MG63 (cell line): Measurements from ENCODE around the gene ASS1. TPM values are rescaled to one million over a fixed set of nuclear protein-coding genes. Genes with fewer than 3 reads are reported as not detected.

Experiments
- DNase-seq: peaks from one replicate; pipeline ENCODE4 v3.0.0-alpha.2; 2020
- H3K27me3 ChIP-seq: fragments of 250-450 bp; sonication (Bioruptor Pico); 2 replicates; pipeline ENCODE4 v1.5.1; 2020; ENCODE audit warnings: mild to moderate bottlenecking, moderate library complexity
- H3K36me3 ChIP-seq: fragments of 250-450 bp; sonication (Bioruptor Pico); 2 replicates; pipeline ENCODE4 v1.5.1; 2020; ENCODE audit warnings: mild to moderate bottlenecking, moderate library complexity
- H3K4me3 ChIP-seq: fragments of 250-450 bp; sonication (Bioruptor Pico); 2 replicates; pipeline ENCODE4 v1.5.1; 2020; ENCODE audit warnings: mild to moderate bottlenecking, moderate library complexity
- H3K9me3 ChIP-seq: fragments of 250-450 bp; sonication (Bioruptor Pico); 2 replicates; pipeline ENCODE4 v1.5.1; 2020; ENCODE audit warnings: mild to moderate bottlenecking, moderate library complexity
- total RNA-seq: library from RNA; depleted of rRNA; stranded (reverse); fragments of >200 nt; shearing (Covaris generic); gene quantifications from 2 replicates; pipeline ENCODE4 v1.2.3, GENCODE V29; 2014; ENCODE audit warnings: low replicate concordance

ASS1 gene
- total RNA-seq, 1 experiment from 2014 or later: 752 TPM

GRCh38 chr9:130414081-130414731, 30.6 kb upstream of the ASS1 start:
- H3K36me3 ChIP-seq: no peaks in the 10 kb centered on the region
- no peaks in the 10 kb centered on the region for H3K27me3 ChIP-seq
- H3K9me3 ChIP-seq: no peaks in the 10 kb centered on the region
- no peak for DNase-seq
- H3K4me3 ChIP-seq: no peak overlapping the region

GRCh38 chr9:130414910-130415746, 29.6 kb upstream of the ASS1 start:
- H3K27me3 ChIP-seq: no peaks in the 10 kb centered on the region
- H3K4me3 ChIP-seq: no peak overlapping the region
- H3K9me3 ChIP-seq: no peaks in the 10 kb centered on the region
- no peak for DNase-seq
- no peaks in the 10 kb centered on the region for H3K36me3 ChIP-seq

GRCh38 chr9:130417602-130418001, 27.2 kb upstream of the ASS1 start:
- no peaks in the 10 kb centered on the region for H3K36me3 ChIP-seq
- no peaks in the 10 kb centered on the region for H3K9me3 ChIP-seq
- H3K4me3 ChIP-seq: no peak overlapping the region
- DNase-seq: no peak
- no peaks in the 10 kb centered on the region for H3K27me3 ChIP-seq

GRCh38 chr9:130418776-130419175, 26.0 kb upstream of the ASS1 start:
- H3K27me3 ChIP-seq: no peaks in the 10 kb centered on the region
- H3K36me3 ChIP-seq: no peaks in the 10 kb centered on the region
- DNase-seq: no peak
- H3K9me3 ChIP-seq: no peaks in the 10 kb centered on the region
- no peak overlapping the region for H3K4me3 ChIP-seq

- H3K4me3 ChIP-seq: no peak overlapping the region
- no peaks in the 10 kb centered on the region for H3K36me3 ChIP-seq
- DNase-seq: no peak
- H3K27me3 ChIP-seq: no peaks in the 10 kb centered on the region
- H3K9me3 ChIP-seq: no peaks in the 10 kb centered on the region
These were observed 25.2 kb upstream of the ASS1 start for GRCh38 chr9:130419521-130420035.

- Histone ChIP-seq H3K36me3 (no peaks in the 10 kb centered on the region), H3K4me3 (no peak overlapping the region), H3K9me3 (no peaks in the 10 kb centered on the region), H3K27me3 (no peaks in the 10 kb centered on the region)
- DNase-seq: no peak
These were observed 23.5 kb upstream of the ASS1 start for GRCh38 chr9:130421154-130421801.

GRCh38 chr9:130421802-130422276, 22.9 kb upstream of the ASS1 start:
- Histone ChIP-seq H3K4me3 (no peak overlapping the region), H3K27me3 (no peaks in the 10 kb centered on the region), H3K36me3 (no peaks in the 10 kb centered on the region), H3K9me3 (no peaks in the 10 kb centered on the region)
- DNase-seq: peak; percentile 93

- Histone ChIP-seq H3K9me3 (no peaks in the 10 kb centered on the region), H3K27me3 (no peaks in the 10 kb centered on the region), H3K4me3 (no peak overlapping the region), H3K36me3 (no peaks in the 10 kb centered on the region)
- no peak for DNase-seq
These were observed 22.2 kb upstream of the ASS1 start for GRCh38 chr9:130422546-130422945.

GRCh38 chr9:130423272-130423671, 21.5 kb upstream of the ASS1 start:
- DNase-seq: peak; percentile 78

GRCh38 chr9:130424595-130425454, 19.9 kb upstream of the ASS1 start:
- no peaks in the 10 kb centered on the region for H3K27me3 ChIP-seq
- no peaks in the 10 kb centered on the region for H3K9me3 ChIP-seq
- no peaks in the 10 kb centered on the region for H3K36me3 ChIP-seq
- H3K4me3 ChIP-seq: no peak overlapping the region
- DNase-seq: no peak

More at GRCh38 chr9:130423272-130423671, 21.5 kb upstream of the ASS1 start:
- Histone ChIP-seq H3K27me3 (no peaks in the 10 kb centered on the region), H3K36me3 (no peaks in the 10 kb centered on the region), H3K4me3 (no peak overlapping the region), H3K9me3 (no peaks in the 10 kb centered on the region)

GRCh38 chr9:130425741-130426466, 18.9 kb upstream of the ASS1 start:
- Histone ChIP-seq H3K27me3 (no peaks in the 10 kb centered on the region), H3K9me3 (no peaks in the 10 kb centered on the region), H3K4me3 (no peak overlapping the region), H3K36me3 (no peaks in the 10 kb centered on the region)
- DNase-seq: no peak

- Histone ChIP-seq H3K36me3 (no peaks in the 10 kb centered on the region), H3K9me3 (no peaks in the 10 kb centered on the region), H3K27me3 (no peaks in the 10 kb centered on the region), H3K4me3 (no peak overlapping the region)
- DNase-seq: no peak
These were observed 18.3 kb upstream of the ASS1 start for GRCh38 chr9:130426467-130426773.

- DNase-seq: peak; percentile 99
These were observed 17.9 kb upstream of the ASS1 start for GRCh38 chr9:130426883-130427282.

GRCh38 chr9:130427326-130427725, 17.4 kb upstream of the ASS1 start:
- Histone ChIP-seq H3K4me3 (no peak overlapping the region), H3K27me3 (no peaks in the 10 kb centered on the region), H3K36me3 (no peaks in the 10 kb centered on the region), H3K9me3 (no peaks in the 10 kb centered on the region)
- no peak for DNase-seq

More at GRCh38 chr9:130426883-130427282, 17.9 kb upstream of the ASS1 start:
- H3K27me3 ChIP-seq: no peaks in the 10 kb centered on the region
- H3K4me3 ChIP-seq: no peak overlapping the region
- no peaks in the 10 kb centered on the region for H3K36me3 ChIP-seq
- no peaks in the 10 kb centered on the region for H3K9me3 ChIP-seq

GRCh38 chr9:130428086-130428665, 16.6 kb upstream of the ASS1 start:
- H3K27me3 ChIP-seq: no peaks in the 10 kb centered on the region
- no peaks in the 10 kb centered on the region for H3K36me3 ChIP-seq
- no peak for DNase-seq
- H3K4me3 ChIP-seq: no peak overlapping the region
- no peaks in the 10 kb centered on the region for H3K9me3 ChIP-seq

- H3K36me3 ChIP-seq: no peaks in the 10 kb centered on the region
- no peaks in the 10 kb centered on the region for H3K27me3 ChIP-seq
- H3K9me3 ChIP-seq: no peaks in the 10 kb centered on the region
- H3K4me3 ChIP-seq: no peak overlapping the region
- DNase-seq: no peak
These were observed 15.4 kb upstream of the ASS1 start for GRCh38 chr9:130429381-130429780.
